Renal cortical epithelial cell (primary cell): ENCODE measurements around the gene ATP8A2. TPM values are rescaled to one million over a fixed set of nuclear protein-coding genes. Genes with fewer than 3 reads are reported as not detected.
"Not testable (repeated sequence)": the region's sequence is repeated elsewhere in the genome, so short reads cannot be mapped to it uniquely, and the experiment has no call there.

ENCODE experiments used
- DNase-seq: peaks from one replicate; pipeline ENCODE4 v3.0.0-alpha.2; 2011; ENCODE audit warnings: low read depth
- total RNA-seq: library from RNA; depleted of rRNA; stranded (reverse); fragments of >200 nt; gene quantifications from 2 replicates; pipeline ENCODE4 v1.2.3, GENCODE V29; 2014

ATP8A2 gene
- total RNA-seq, 1 donor from 2014 or later: 2.7 TPM

DNA sequence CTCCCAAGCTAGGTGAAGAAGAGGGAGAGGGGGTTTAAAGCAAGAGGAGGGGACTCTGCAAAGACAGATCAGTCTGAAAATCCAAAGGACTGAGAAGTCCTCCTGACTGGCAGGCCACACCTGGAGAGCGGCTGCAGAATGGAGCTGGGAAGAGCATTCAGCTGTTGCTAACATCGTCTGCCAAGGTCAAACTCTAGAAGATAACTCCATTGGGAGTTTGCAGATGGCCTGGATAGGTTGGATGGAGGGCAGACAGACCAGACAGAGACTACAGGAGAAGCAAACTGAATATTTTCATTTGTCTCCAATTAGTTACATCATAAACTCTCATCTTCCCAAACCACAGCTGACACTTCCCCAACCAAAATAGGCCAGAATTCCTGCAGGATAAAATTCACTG is 699.9 kb downstream of the ATP8A2 start:
- no peak for DNase-seq

DNA sequence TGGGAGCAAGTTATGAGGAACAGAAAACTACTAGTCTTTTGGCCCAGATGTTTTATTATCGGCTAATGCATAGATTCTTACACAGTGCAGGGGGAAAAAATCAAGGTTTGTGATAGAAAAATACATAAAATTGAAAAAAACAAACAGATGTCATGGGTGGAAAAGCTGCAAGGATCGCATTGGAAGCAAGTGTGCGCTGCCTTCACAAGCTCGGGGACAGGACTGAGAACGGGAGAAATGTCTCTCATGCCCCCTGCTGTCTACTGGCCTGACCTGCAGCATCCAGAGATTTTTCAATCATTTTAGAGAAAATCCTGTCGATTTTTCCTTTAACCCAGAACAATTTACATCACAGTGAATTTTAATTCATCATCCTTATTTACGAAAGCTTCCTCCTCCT is 700.6 kb downstream of the ATP8A2 start:
- not testable (repeated sequence) for DNase-seq

DNA sequence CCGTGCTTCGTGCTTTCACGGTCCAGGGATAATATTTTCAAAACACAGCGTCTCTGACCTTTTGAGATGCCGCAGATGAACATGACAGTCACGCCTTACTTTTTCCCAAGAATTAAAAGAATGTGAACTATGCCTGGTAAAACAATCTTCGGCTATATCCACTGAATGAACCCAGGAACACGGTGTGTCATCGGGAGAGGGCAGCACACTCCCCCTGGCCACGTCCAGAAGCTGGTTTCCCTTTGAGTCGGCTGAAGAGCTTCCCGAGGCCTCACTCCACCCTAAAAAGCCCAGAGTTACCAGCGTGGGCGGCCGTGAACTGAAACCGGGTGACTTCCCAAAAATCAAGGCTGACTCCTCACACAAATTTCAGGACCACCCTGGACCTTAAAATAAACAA is 702.9 kb downstream of the ATP8A2 start:
- DNase-seq: peak; percentile 79

Other genes with a start within 250 kb of the ATP8A2 start
- not detected in 2 replicates for gene AMER2, start 199.7 kb upstream of the ATP8A2 start, total RNA-seq
- 25.3 and 43.9 TPM in 2 replicates for gene MTMR6, start 84.5 kb upstream of the ATP8A2 start, total RNA-seq
- 60.9 and 86.1 TPM in 2 replicates for gene NUP58, start 70.3 kb upstream of the ATP8A2 start, total RNA-seq